ENCODE results near the gene LTA. TPM values are rescaled to one million over a fixed set of nuclear protein-coding genes. Genes with fewer than 3 reads are reported as not detected.

LTA gene
- total RNA-seq, 1 experiment from 2014 or later = not detected

DNA sequence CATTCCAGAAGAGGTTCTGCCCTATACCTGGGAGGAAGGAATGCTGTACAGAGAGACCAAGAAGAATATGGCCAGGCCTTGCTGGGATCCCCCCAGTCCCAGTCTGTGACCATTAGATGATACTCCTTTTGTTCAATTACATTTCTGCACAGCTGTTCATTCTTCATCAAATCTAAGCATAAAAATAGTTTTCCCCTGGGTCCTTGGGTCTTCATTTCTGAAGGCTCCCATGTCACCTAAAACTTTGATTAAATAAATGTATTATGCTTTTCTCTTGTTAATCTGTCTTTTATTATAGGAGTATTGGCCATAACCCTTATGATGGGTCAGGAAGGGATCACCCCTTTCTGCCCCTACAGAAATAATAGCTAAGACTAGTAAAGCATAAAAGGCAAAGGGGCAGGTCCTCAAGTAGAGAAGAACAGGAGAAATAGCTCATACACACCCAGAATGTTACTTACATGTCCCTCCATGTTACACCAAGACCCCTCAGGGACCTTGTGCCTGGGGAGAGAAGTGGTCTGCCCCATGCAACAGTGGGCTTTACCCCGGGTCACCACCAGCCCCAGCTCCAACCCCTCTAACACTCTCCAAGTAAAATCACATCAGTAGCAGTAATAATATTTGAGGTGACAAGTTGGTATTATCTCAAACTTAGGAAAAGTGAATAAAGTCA, 2.1 kb upstream of the LTA start:
- no peak for DNase-seq (ENCODE audit: low read depth)

- DNase-seq (ENCODE audit: low read depth) = no peak
Observed at GRCh38 chr6:31573239-31574105, 1.4 kb downstream of the LTA start.

GRCh38 chr6:31574106-31575061, 2.3 kb downstream of the LTA start:
- DNase-seq (ENCODE audit: low read depth) = no peak

DNA sequence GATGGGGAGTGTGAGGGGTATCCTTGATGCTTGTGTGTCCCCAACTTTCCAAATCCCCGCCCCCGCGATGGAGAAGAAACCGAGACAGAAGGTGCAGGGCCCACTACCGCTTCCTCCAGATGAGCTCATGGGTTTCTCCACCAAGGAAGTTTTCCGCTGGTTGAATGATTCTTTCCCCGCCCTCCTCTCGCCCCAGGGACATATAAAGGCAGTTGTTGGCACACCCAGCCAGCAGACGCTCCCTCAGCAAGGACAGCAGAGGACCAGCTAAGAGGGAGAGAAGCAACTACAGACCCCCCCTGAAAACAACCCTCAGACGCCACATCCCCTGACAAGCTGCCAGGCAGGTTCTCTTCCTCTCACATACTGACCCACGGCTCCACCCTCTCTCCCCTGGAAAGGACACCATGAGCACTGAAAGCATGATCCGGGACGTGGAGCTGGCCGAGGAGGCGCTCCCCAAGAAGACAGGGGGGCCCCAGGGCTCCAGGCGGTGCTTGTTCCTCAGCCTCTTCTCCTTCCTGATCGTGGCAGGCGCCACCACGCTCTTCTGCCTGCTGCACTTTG, 3.3 kb downstream of the LTA start, which contains the start of gene TNF:
TSS of gene TNF (plus strand) at position 231 of the 567 bp plus-strand sequence. CDS start at position 408, 177 bp downstream.
- DNase-seq (ENCODE audit: low read depth) = no peak

- DNase-seq (ENCODE audit: low read depth) = no peak
Observed at GRCh38 chr6:31575952-31576685, 4.0 kb downstream of the LTA start.

- DNase-seq (ENCODE audit: low read depth) = no peak
Observed at GRCh38 chr6:31576897-31577578, 4.9 kb downstream of the LTA start.

GRCh38 chr6:31577579-31577966, 5.5 kb downstream of the LTA start:
- DNase-seq (ENCODE audit: low read depth) = no peak

GRCh38 chr6:31578184-31579118, 6.4 kb downstream of the LTA start:
- peak; percentile 50 for DNase-seq (ENCODE audit: low read depth)

DNA sequence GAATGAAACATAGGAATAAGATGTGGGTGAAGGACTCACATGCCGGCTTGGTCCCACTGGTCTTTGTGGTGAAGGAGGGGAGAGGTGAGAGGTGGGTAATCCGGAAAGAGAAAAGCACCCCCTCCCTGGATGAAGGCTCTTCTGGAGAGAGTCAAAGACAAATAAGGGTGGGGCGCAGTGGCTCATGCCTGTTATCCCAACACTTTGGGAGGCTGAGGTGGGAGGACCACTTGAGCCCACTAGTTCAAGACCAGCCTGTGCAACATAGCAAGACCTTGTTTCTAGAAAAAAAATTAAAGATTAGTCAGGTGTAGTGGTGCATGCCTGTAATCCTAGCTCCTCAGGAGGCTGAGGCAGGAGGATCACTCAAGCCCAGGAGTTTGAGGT, 7.0 kb downstream of the LTA start:
- DNase-seq (ENCODE audit: low read depth) = no peak

DNA sequence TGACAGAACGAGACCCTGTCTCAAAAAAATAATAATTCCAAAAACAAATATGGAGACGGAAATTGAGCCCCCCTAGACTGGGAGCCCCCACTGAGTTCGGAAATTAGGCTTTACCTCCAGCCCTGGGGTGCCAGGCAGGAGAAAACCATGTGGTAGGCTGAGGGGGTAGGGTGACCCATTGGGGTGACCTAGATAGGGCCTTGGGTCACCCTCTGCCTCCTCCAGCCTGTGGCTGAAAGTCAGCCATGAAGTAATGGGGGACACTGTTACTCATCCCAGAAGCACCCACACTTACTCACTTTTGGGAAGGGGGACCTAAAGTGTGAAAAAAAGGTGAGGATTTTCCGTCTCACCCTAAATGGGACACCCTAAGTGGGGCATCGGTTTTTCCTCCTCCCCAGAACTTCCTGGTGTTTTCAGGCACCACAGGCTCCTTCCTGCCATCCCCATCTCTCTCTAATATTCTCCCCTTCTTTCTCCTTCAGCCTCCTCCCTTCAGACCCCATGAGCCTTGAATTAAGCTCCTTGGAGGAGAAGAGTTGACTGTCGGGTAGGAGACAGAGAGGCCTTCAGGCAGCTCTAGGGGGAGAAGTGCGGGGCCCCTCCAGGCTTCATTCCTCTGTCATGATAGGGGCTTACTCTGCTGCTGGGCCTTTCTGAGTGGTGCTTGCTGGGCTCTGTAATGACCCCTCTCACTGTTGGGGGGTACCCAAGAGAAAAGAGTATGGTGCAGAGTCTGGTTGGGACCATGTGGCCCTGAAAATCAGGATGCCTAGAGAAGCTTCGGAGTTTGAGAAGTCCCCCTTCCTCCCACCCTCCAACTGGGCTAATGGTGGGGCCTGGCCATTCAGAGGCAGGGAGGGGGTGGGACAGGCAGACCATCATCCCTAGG, 7.7 kb downstream of the LTA start:
- no peak for DNase-seq (ENCODE audit: low read depth)

GRCh38 chr6:31580438-31580740, 8.3 kb downstream of the LTA start:
- DNase-seq (ENCODE audit: low read depth) = no peak

GRCh38 chr6:31580807-31581433, 8.8 kb downstream of the LTA start:
- DNase-seq (ENCODE audit: low read depth) = peak; percentile 77

DNA sequence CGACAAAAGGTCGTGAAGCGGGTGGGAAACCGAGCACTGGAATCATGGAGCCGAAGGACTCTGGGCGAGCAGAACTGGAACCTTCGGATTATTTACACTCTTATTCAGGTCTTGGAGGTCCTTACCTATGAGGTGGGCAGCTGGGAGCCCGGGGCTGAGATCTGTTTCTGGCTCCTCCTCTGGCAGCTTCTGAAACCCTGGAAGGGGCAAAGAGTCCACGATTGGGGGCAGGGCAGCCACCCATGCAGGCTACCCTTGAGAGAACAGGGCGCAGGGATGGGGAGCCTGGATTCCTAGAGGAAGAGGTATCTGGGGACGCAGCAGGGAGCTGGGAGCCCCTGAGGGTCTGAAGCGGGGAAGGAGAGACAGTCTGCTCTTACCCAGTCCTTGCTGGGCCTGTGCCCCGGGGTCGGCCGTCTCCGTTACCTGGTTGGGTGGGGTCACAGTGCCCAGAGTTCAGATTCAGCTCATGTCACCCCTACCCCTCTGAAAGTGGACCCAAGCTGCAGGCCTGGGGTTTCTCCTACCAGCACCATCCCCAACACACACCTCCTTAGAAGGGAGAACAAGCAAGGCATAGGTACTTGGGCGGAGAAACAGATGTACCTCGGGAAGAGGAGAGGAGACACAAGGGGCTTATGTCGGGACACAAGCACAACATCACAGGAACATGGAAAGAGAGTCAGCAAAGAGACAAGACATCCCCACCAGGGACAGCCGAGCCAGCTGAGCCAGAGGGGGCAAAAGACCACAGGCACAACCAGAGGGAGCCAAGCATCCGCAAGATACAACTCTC, 9.5 kb downstream of the LTA start:
- no peak for DNase-seq (ENCODE audit: low read depth)

GRCh38 chr6:31582230-31582643, 10.1 kb downstream of the LTA start, which contains the start of gene LTB:
LTB (minus strand) TSS chr6:31582424; CDS start chr6:31582417, 7 bp downstream.
- no peak for DNase-seq (ENCODE audit: low read depth)

- peak; percentile 35 for DNase-seq (ENCODE audit: low read depth)
Observed at GRCh38 chr6:31585491-31585890, 13.4 kb downstream of the LTA start.

DNA sequence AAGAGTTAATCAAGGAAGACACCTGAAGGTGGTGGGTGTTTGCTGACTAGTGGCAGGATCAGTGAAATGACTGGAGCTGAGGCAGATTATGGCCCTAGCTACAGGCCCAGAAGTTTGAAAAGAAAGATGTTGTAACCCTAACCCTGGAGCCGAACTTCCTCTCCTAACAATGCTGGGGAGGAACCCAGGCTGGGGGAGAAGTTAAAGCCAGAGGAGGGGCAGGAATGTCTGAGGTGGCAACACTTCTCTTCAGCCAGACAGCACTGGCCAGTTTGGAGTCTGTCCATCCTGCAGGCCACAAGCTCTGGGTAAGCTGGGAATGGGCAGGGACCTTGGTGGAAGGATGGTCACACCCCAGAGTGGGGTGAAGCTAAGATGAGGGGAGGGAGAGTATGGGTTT, 13.9 kb downstream of the LTA start, which contains the start of gene LST1:
TSS of gene LST1 (plus strand) at position 270 of the 400 bp plus-strand sequence. CDS start 1,023 bp downstream, outside the sequence.
- no peak for DNase-seq (ENCODE audit: low read depth)

All from M059J (cell line).